HG02840 (cell line): ENCODE data around the gene TYMS.

Source experiments
- ATAC-seq: cut with Tn5 transposase; IDR thresholded peaks from one replicate; pipeline ENCODE4 v1.9.1; 2021; ENCODE audit warnings: mild to moderate bottlenecking, moderate library complexity, moderate number of reproducible peaks; ENCODE audit not compliant: unreplicated experiment, low FRiP score

The TYMS gene

DNA sequence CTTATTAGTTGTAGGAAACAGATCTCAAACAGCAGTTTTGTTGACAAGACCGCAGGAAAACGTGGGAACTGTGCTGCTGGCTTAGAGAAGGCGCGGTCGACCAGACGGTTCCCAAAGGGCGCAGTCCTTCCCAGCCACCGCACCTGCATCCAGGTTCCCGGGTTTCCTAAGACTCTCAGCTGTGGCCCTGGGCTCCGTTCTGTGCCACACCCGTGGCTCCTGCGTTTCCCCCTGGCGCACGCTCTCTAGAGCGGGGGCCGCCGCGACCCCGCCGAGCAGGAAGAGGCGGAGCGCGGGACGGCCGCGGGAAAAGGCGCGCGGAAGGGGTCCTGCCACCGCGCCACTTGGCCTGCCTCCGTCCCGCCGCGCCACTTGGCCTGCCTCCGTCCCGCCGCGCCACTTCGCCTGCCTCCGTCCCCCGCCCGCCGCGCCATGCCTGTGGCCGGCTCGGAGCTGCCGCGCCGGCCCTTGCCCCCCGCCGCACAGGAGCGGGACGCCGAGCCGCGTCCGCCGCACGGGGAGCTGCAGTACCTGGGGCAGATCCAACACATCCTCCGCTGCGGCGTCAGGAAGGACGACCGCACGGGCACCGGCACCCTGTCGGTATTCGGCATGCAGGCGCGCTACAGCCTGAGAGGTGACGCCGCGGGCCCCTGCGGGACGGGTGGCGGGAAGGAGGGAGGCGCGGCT lies at the start of gene TYMS:
TYMS (plus strand) TSS at position 343 of the 690 bp plus-strand sequence; CDS start at position 433, 90 bp downstream.
- peak; percentile 41 for ATAC-seq

DNA sequence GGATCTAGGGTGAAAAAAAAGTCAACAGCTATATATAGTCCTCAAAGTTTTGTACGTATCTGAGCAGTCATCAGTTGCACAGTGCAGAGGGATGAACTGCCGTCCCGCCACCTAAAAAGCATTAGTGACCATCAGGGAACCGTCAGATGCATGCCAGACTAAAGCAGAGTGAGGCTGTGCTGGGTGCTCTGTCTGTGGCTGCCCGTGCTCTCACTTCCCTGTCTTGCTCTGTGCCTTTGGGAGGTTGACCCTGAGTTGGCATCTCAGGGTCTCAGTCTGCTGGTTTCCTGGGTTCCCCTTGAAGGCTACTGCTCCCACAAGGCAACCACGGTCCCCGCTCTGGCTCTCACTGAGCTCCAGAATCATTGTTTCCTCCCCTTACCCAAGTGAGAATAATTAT lies 49.5 kb upstream of the TYMS start:
- no peak for ATAC-seq

DNA sequence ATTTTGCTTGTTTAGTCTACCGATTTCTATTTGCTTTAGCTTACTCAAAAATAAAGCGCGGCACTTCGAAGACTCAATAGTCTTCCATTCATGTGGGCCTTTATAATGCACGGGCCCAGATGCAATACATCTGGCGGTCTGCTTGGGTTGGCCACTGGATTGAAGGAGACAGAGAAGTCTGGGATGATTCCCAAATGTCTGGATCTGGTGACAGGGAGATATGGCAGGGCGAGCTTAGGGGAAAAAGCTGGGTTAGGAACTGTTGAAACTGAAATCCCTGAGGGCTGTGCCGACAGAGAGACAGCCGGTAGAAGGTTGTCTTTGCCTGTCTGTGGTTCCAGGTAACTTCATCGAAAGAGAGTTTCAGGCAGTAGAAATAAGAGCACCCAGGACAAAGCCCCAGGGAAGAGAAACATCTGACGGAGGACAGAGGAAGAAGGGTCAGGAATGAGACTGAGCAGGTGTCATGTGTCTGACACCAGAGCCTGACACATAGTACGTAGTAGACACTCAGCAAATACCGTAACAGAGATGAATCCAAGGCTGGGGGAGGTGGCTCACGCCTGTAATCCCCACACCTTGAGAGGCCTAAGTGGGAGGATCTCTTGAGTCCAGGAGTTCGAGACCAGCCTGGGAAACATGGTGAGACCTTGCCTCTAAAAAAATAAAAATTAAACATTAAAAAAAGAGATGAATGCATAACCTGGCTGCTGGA lies 47.1 kb upstream of the TYMS start:
- no peak for ATAC-seq

DNA sequence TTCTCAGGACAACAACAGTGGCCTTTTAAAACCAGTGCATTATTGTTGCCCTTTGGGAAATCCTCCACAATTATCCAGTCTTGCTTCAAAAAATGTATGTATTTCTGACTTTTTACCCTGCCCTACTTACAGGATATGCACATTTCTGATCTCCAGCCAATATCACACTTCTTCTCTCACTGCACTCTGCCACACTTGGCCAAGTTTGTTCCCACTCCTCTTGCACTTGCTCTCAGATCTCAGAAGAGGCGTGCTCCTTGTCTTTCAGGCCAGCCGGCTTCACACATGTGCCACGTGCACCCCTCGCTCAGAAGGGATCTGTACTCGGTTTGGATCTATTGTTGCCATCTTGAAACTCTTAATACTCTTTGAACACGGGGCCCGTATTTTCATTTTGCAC lies 45.3 kb upstream of the TYMS start:
- ATAC-seq = no peak

DNA sequence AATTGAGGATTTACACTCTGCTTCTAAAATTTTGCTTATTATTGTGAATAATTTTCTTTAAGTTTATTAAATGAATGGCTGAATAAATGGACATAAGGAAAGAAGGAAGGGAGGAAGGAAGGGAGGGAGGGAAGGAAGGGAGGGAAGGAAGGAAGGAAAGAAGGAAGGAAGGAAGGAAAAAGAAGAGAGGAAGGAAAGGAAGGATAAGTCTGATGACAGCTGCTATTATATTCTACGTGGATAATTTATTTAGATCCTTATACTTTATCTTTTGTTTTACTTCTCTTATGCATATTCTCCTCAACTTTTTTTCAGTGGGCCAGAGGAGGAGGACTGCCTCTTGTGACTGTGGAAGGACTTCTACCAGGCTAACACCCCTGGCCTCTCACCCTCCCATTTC lies 43.3 kb upstream of the TYMS start:
- no peak for ATAC-seq

DNA sequence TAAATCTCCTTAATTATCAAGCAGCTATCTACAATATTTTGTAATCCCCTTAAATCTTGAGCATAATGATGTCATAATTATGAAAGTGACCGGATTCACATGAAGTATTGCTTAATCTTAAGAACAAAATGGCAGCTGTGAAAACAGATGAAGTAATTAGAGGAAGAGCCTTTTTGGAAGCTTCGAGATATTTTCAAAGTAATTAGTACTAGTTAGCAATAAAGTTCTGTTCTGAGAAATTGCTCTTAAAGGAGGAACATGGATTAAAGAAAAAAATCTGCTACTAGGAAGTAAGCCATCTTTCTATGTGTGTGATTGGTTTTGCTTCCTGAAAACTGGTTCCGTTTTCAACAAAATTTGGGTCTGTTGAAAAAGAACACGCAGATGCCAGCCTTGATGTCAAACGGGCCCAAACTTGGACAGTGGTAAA lies 42.3 kb upstream of the TYMS start:
- no peak for ATAC-seq

DNA sequence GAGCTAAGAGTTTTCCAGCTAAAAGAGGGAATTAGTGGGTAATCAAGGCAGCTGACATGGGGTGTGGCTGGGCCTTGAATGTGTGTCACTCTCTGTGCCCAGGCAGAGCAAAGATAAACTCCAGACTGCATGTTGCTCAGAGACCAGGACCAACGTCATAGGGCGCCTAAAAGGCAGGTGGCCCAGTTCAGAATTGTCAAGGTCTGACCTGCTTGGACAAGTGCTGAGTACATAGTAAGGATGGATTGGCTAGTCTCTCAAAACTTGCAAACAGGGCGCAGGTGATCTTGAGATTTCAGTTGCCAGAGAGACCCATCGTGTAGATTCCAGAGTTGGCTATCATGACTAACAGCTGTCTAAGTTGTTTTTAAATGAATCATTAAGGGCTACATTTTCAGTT lies 41.7 kb upstream of the TYMS start:
- no peak for ATAC-seq

DNA sequence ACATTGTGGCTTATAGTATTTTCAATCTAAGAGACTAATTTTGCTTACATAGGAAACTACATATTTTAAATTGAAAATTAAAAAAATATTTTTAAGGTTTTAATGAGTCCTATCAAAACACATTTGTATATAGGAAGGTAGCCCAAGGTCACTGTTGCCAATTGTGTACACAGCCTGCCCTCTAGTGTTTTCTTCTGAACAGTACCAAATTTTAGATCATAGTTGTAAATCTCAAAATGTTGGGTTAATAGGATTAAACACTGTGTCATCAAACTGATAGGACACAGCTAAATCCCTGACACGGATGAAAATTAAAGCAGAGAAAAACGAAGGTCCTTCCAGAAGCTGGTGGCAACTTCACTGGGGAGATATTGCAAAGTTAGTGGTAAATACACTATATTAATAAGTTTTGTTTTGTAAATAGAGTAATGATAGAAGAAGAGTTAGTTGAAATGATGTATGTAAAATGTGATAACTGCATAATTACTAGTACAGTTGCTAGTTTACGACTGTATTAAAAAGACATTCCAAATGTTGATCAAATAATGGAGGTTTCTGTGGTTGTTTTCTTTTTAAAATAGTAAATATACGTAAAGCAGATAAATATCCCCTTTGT lies 41.0 kb upstream of the TYMS start:
- ATAC-seq = no peak

DNA sequence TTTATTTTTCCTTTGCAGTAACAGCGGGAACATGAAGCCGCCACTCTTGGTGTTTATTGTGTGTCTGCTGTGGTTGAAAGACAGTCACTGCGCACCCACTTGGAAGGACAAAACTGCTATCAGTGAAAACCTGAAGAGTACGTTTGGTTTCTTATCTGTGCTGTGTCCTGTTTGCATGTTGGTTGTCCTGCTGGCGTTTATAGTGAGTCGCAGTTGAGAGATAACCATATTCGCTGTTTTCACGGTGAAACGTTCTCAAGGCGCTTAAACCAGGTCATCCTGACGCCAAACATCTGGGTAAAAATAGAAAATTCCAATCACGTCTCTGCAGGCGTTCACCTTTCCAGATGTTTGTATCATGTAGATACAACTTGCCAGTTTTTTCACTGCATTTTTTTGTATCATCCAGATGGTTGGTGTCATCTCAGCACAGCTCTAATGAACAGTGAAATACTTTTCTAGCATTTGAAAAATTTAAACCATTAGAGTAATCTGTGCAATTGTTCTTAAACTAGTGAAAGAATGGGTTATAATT lies 39.4 kb upstream of the TYMS start:
- no peak for ATAC-seq

DNA sequence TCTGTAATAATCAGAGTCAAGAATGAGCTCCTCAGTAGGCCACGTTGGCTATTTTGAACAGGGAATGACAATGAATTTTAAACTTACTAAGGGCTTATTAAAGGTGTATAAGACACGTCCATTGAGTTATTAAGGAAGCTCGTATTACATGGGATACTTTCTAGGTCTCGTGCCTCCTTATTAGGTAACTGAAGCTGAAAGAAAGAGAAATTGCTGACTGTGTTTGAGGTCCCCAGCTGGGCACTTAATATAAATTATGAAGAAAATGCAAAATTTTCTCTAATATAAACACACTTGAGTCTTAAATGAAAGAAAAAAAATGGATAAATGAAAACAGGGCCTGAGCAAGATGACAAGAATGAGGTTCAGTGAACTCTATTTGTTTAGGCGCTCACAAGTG lies 38.8 kb upstream of the TYMS start:
- ATAC-seq = no peak

DNA sequence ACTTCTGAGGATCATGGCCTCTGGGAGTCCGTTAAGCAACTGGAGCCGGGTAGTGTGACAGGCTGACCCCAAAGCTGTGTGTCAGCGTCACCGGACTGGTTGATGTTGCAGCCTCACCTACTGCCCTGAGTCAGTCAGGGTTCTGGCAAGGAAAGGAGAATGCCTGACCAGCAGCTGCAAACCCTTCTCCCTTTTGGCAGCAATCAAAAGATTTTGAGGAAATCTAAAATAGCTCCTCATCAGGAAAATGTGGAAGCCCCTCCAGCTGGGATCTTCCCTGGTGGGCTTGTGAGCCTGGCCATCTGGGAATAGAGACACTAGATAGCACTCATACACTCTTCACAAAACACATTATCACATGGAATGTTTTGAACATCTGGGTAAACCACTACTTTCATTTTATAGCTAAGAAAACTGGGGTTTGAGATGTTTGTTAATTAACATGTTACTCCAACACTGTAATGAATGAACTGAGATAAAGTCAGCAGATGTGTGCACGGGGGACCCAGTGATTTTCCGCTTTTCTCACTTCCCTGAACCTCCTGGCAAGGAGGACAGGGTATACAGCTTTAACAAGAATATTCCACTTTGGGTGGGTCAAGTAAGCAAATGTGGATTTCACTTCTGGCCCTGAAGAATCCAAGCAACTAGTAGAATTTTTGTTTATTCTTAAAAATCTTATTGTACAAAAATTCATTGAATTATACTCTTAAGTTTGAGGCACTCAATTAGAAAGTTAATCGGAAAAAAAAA lies 36.0 kb upstream of the TYMS start:
- no peak for ATAC-seq

DNA sequence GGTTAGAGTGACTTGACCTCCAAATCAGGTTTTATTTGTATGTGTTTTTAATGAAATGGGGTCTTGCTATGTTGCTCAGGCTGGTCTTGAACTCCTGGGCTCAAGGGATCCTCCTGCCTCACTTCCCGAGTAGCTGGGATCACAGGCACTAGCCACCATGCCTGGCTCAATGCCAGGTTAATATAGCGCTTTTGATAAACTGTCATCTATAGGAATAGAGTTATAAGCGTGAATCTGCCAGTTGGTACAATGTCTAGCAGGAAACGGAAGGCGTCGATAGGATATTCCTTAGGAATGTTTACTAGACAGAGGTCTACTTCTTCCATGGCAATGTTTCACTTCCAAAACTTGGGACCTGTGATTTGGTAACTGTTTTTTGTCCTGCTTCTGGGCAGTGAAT lies 35.2 kb upstream of the TYMS start:
- no peak for ATAC-seq

DNA sequence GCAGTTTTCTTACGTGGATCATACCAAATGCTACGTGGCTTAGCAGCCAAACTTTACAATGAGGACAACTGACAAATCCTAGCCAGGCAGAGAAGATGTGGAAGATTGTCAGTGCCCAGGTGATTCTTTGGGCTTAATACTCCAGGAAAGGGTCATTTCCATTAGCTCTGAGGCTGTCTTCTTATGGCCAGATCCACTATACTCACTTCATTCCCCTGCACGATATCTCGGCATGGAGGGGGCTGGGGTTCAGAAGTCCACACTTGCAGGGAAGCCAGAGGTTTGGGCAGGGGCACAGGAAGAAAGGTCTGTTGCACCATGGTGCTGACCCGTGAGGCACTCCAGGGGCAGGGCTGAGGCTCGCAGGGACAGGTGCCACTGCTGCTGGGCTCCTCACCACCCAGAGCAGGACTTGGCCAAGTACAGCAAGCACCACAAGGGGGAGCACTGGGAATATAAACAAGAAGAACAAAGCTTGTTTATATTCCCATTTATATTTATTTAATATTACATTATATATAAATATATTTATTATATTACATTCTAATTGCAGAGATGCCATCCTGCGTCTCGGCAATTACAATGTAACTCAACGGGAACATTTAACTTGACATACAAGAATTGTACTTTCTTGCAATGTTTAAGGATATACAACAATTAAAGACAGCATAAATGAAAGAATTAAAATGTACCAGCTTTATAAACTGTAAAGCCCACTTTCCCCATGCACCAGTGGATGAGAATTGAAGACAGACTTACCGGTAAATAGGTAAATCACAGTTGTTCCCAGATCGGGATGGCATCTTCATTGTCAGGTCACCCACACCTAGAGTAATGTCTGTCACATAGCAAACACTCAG lies 33.5 kb upstream of the TYMS start:
- no peak for ATAC-seq

DNA sequence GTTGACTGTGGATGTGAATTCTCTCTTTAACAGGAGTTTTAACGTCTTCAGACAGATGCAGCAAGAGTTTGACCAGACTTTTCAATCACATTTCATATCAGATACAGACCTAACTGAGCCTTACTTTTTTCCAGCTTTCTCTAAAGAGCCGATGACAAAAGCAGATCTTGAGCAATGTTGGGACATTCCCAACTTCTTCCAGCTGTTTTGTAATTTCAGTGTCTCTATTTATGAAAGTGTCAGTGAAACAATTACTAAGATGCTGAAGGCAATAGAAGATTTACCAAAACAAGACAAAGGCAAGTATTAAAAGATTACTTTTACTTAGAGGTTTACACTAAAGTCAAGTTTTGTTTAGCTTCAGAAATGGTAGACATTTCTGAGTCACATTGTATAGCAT lies 30.2 kb upstream of the TYMS start:
- no peak for ATAC-seq

DNA sequence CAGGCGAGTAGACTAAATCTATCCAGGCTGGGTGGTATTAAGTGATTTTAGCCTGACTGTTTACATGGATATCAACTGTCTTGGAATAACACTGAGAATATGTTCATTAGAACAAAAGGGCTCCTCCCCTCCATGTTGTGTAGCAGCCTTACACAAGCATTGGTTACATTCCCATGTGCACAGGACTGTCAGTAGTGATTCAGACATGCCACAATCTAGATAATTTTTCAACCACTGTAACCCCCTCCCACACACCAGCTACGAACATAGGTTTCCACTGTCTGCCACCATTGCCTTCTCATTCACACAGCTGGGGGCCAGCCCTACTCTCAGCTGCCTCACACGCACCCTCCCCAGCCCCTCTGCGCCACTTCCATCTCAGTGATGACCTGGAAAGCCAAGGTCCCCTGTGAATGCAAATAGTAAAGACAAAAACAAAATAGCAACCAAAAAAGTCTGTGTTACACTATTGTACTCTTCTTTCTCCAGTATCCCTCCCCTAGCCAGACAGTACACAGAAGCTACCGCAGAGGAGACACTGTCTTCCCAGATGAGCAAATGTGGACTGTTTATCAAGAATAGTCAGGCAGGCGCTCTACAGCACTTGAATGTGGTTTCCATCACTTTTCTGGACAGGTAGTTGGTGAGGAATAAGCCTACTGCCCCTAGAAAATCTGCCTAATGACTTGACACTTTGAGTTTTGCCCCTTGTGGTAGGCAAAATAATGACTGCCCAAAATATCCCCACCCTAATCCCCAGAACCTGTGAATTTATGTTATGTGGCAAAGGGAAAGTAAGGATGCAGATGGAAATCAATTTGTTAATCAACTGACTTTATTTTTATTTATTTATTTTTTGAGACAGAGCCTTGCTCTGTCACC lies 27.9 kb upstream of the TYMS start:
- ATAC-seq = no peak

DNA sequence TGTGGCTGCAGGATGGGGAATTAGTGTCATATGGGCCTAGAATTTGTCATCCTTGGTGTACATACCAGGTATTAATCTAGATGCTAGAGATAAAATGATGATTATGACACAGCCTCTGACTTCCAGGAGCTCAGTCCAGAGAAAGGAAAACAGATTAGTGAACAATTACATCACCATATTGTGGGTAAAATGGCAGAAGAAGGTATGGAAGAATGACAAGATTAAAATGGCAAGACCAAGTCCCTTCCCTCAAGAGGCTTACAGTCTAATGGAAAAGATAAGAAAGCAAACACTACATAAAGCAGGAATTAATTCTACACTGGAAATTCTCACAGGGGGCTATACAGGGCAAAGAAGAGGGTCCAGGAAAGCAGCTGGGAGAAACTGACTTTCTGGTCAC lies 25.9 kb upstream of the TYMS start:
- ATAC-seq = no peak

DNA sequence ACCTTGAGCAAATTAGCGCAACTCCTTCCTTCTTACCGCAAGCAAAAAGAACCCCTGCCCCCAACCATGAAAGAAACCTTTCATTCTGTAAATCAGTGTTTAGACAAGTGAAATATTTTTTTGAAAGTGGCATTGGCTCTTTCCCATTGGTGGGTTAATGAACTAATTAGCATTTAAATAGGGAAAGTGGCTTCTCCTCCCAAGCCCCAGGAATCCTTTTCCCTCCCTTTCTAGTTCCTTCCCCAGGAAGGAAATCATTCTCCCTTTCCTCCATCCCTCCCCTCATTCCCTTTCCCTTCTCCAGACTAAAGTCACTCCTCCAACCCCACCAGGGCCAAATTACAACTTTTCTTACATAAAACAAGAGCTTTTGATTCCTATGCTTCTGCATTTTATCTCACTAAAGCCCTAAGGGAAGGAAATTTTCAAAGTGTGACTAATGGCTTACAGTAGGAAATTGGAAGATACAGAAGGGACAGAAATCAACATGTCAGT lies 22.9 kb upstream of the TYMS start:
- no peak for ATAC-seq

DNA sequence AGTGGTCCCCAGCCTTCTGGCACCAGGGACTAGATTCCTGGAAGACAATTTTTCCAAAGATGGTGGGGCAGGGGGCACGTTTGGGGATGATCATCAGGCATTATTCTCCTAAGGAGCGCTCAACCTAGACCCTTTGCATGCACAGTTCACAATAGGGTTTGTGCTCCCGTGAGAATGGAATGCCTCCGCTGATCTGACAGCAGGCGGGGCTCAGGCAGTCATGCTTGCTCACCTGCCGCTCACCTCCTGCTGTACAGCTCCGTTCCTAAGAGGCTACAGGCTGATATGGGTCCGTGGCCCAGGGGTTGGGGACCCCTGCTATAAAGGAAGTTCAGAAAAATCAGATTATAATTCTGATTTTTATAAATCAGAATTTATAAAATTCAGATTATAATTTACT lies 22.3 kb upstream of the TYMS start:
- ATAC-seq = no peak

DNA sequence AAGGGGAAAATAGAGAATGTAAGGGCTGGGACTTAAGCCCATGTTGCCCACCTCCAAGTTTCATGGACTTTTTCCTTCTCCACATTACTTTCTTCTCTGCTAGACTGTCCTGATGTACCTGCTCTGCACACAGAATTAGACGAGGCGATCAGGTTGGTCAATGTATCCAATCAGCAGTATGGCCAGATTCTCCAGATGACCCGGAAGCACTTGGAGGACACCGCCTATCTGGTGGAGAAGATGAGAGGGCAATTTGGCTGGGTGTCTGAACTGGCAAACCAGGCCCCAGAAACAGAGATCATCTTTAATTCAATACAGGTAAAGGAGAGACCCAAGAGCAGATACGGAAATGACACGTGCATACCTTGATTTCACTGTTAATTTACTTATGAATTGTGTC lies 16.2 kb upstream of the TYMS start:
- ATAC-seq = no peak
